ENCODE measurements around the gene KCNH8. TPM values are rescaled to one million over a fixed set of nuclear protein-coding genes. Genes with fewer than 3 reads are reported as not detected.

KCNH8 gene
- total and polyA plus RNA-seq, 2 of the 4 experiments (the other 2 are of a cell fraction) = not detected

DNA sequence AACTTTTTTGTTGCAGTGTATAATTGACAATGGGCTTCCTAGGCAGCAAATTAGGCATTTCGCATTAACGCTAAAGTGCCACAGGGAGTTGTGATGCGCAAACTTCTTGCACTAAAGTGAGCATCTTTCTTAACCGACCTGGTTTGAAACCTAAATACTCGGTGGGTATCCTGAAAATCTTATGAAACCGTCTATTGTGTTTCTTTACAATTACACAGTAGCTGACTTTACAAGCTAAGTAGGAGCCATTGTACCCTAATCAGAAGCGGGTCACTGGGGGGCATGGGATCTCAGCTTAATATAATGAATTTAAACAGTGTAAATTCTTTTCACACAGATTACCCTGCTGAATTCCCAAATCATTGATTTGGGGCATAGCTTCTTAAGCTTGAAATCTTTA is 328.0 kb downstream of the KCNH8 start:
- H3K4me1 ChIP-seq (ENCODE audit: control insufficient read depth, insufficient read depth, low read length) = no peaks in the 10 kb centered on the region
- H3K9me3 ChIP-seq (ENCODE audit: control insufficient read depth, insufficient read depth, low read length) = peaks cover 5% of the 10 kb centered on the region; the same call in 1 of the 2 replicates
- intact Hi-C loops (cut with micrococcal nuclease) (loop anchor here (10.0 kb wide), 1 partner anchor 1319 kb away; no protein-coding TSS in a partner anchor), dilution Hi-C loops (cut with HindIII; ENCODE audit: low sequenced_read_pairs, unreplicated experiment) (no loop called here), in situ Hi-C loops (cut with MboI; ENCODE audit: low sequenced_read_pairs) (no loop called here)
- no peaks in the 10 kb centered on the region for H4K20me1 ChIP-seq (ENCODE audit: insufficient read depth, low read length)
- ATAC-seq (ENCODE audit: low read depth) (no peak), DNase-seq (no peak)
- no TSS peak for BruUV-seq (replicated peaks)
- H3K27ac ChIP-seq (ENCODE audit: insufficient read depth, low read length) = no peak overlapping the region
- no peak overlapping the region for H4K8ac ChIP-seq (ENCODE audit: low read depth in 2 of 2, low read length in 2 of 2)
- WGBS, 2 experiments (ENCODE audit: extremely low coverage in 2 of 2, insufficient read length in 1 of 2) = 100% methylated on average over 1 of the region's 7 CpGs; no CpG with 5 or more reads in 1 of the 2 experiments
- no peak overlapping the region for H4K5ac ChIP-seq (ENCODE audit: low read depth, low read length)
- no peaks in the 10 kb centered on the region for H3K79me1 ChIP-seq (ENCODE audit: low read depth in 1 of 2, low read length in 2 of 2)
- H2AFZ ChIP-seq (replicated peaks; ENCODE audit: low read length, poor library complexity) = no peak overlapping the region
- POLR2A ChIA-PET (ENCODE audit: unreplicated experiment) = no interaction called here
- no peak overlapping the region for H3K18ac ChIP-seq (ENCODE audit: low read depth, low read length)
- H2BK120ac ChIP-seq (ENCODE audit: low read depth, low read length) = no peak overlapping the region
- CTCF ChIA-PET = no interaction called here
- no peak overlapping the region for H2AK9ac ChIP-seq (replicated peaks; ENCODE audit: low read depth, low read length, poor library complexity)
- no peak overlapping the region for H4K91ac ChIP-seq (ENCODE audit: insufficient read depth, low read depth, low read length)
- H2BK15ac ChIP-seq (ENCODE audit: low read depth, low read length) = no peak overlapping the region
- H3K27me3 ChIP-seq (ENCODE audit: control insufficient read depth, insufficient read depth, low read length) = no peaks in the 10 kb centered on the region
- H3K4ac ChIP-seq (ENCODE audit: low read depth, low read length) = no peak overlapping the region
- H3K9me1 ChIP-seq (ENCODE audit: insufficient read depth, low read length) = no peaks in the 10 kb centered on the region
- H3K36me3 ChIP-seq (ENCODE audit: control insufficient read depth, insufficient read depth, low read length) = no peaks in the 10 kb centered on the region
- H3K14ac ChIP-seq (replicated peaks; ENCODE audit: low read depth, low read length) = no peak overlapping the region
- H3K56ac ChIP-seq (ENCODE audit: extremely low read depth, insufficient read depth, low read length) = no peak overlapping the region
- no peak overlapping the region for H2BK5ac ChIP-seq (ENCODE audit: low read depth, low read length, poor library complexity, severe bottlenecking)
- no peak overlapping the region for H3K4me2 ChIP-seq (ENCODE audit: low read depth, low read length)
- H2BK20ac ChIP-seq (ENCODE audit: low read depth, low read length) = no peak overlapping the region
- H2AK5ac ChIP-seq (ENCODE audit: low read depth, low read length) = no peak overlapping the region
- no peak overlapping the region for H3K9ac ChIP-seq (ENCODE audit: low read depth, low read length)
- TF ChIP-seq MAZ (IDR thresholded peaks at IDR 0.05; ENCODE audit: borderline replicate concordance, low read depth, low read length) (no peak), ELK1 (IDR thresholded peaks at IDR 0.05; ENCODE audit: borderline replicate concordance, low read depth, low read length) (no peak), SMC3 (IDR thresholded peaks at IDR 0.05; ENCODE audit: low read depth, low read length) (no peak), MXI1 (IDR thresholded peaks at IDR 0.05; ENCODE audit: borderline replicate concordance, low read depth, low read length) (no peak), RCOR1 (IDR thresholded peaks at IDR 0.05; ENCODE audit: insufficient replicate concordance, low read length) (no peak), MAFK (IDR thresholded peaks at IDR 0.05; ENCODE audit: low read depth, low read length) (no peak), POLR2A (IDR thresholded peaks at IDR 0.05; ENCODE audit: low read depth, low read length) (no peak), CEBPB (IDR thresholded peaks at IDR 0.05; ENCODE audit: low read depth, low read length) (no peak), CHD1 (IDR thresholded peaks at IDR 0.05; ENCODE audit: low read depth, low read length) (no peak), CTCF (conservative IDR thresholded peaks at IDR 0.05; ENCODE audit: low read depth, low read length) (no peak), USF2 (IDR thresholded peaks at IDR 0.05; ENCODE audit: low read depth, low read length) (no peak), RFX5 (IDR thresholded peaks at IDR 0.05; ENCODE audit: low read depth, low read length) (no peak), FOS (IDR thresholded peaks at IDR 0.05; ENCODE audit: low read depth, low read length) (no peak), RAD21 (IDR thresholded peaks at IDR 0.05; ENCODE audit: low read length) (no peak), BHLHE40 (IDR thresholded peaks at IDR 0.05; ENCODE audit: low read depth, low read length) (no peak), NFE2L2 (IDR thresholded peaks at IDR 0.05; ENCODE audit: low read depth, low read length) (no peak)
- no peak overlapping the region for H3K4me3 ChIP-seq (ENCODE audit: insufficient read depth, low read depth, low read length)
- no peak overlapping the region for H3K23ac ChIP-seq (ENCODE audit: low read depth, low read length)
